HepG2 (cell line): ENCODE data around the gene DPP3. TPM values are rescaled to one million over a fixed set of nuclear protein-coding genes. Genes with fewer than 3 reads are reported as not detected.
A peak's percentile ranks its signal among the peaks of the same experiment; 100 is the strongest.

Source experiments
- AHR ChIP-seq: IDR thresholded peaks from 2 replicates; pipeline ENCODE4 v1.6.1; 2018; ENCODE audit warnings: missing genetic modification reagents, missing compliant biosample characterization
- ARID2 ChIP-seq: sonication (generic); formaldehyde crosslinking; IDR thresholded peaks from 2 replicates; pipeline ENCODE4 v1.8.1; 2022; ENCODE audit warnings: mild to moderate bottlenecking, missing genetic modification reagents, borderline replicate concordance
- FOXK1 ChIP-seq: sonication (generic); formaldehyde crosslinking; IDR thresholded peaks from 2 replicates; pipeline ENCODE4 v1.4.0; 2020; ENCODE audit warnings: low read depth, missing genetic modification reagents, borderline replicate concordance
- GABPB1 ChIP-seq: IDR thresholded peaks from 2 replicates; pipeline ENCODE4 v1.6.1; 2016; ENCODE audit warnings: mild to moderate bottlenecking, missing genetic modification reagents, moderate library complexity, missing compliant biosample characterization
- HHEX ChIP-seq: IDR thresholded peaks from 2 replicates; pipeline ENCODE4 v1.6.1; 2016; ENCODE audit warnings: control low read depth
- HIVEP1 ChIP-seq: sonication (generic); formaldehyde crosslinking; IDR thresholded peaks from 2 replicates; pipeline ENCODE4 v1.4.0; 2020; ENCODE audit warnings: mild to moderate bottlenecking, missing genetic modification reagents
- KLF6 ChIP-seq: IDR thresholded peaks from 2 replicates; pipeline ENCODE4 v1.8.0; 2016; ENCODE audit warnings: missing biosample characterization, missing genetic modification reagents
- NRL ChIP-seq: sonication (generic); formaldehyde crosslinking; IDR thresholded peaks from 2 replicates; pipeline ENCODE4 v1.5.0; 2020; ENCODE audit warnings: missing genetic modification reagents, mild to moderate bottlenecking, moderate library complexity, borderline replicate concordance
- POGK ChIP-seq: sonication (generic); formaldehyde crosslinking; conservative IDR thresholded peaks from 2 replicates; pipeline ENCODE4 v1.8.0; 2022; ENCODE audit warnings: mild to moderate bottlenecking, moderate library complexity, missing genetic modification reagents
- RARA ChIP-seq: IDR thresholded peaks from 2 replicates; pipeline ENCODE4 v1.6.1; 2016; ENCODE audit warnings: missing genetic modification reagents, missing compliant biosample characterization
- ZHX2 ChIP-seq, 2 experiments: sonication (generic) in 1 of 2; formaldehyde crosslinking in 1 of 2; IDR thresholded peaks; 2 replicates each; pipeline versions ENCODE4 v1.6.1 to v1.9.0; 2014 to 2022; ENCODE audit warnings: antibody characterized with exemption in 1 of 2, borderline replicate concordance in 1 of 2, inconsistent platforms in 1 of 2, low read depth in 1 of 2, missing genetic modification reagents in 1 of 2
- ZKSCAN1 ChIP-seq: fragments of 150-350 bp; IDR thresholded peaks from 2 replicates; pipeline ENCODE4 v1.6.1; 2014; ENCODE audit warnings: low read length
- ZNF10 ChIP-seq: sonication (generic); formaldehyde crosslinking; IDR thresholded peaks from 2 replicates; pipeline ENCODE4 v1.4.0; 2020; ENCODE audit warnings: mild to moderate bottlenecking, low read depth, missing genetic modification reagents, borderline replicate concordance
- ZNF264 ChIP-seq: sonication (generic); formaldehyde crosslinking; IDR thresholded peaks from 2 replicates; pipeline ENCODE4 v1.4.0; 2020; ENCODE audit warnings: missing genetic modification reagents
- ZNF614 ChIP-seq: IDR thresholded peaks from 2 replicates; pipeline ENCODE4 v1.6.1; 2018; ENCODE audit warnings: missing biosample characterization, missing genetic modification reagents, inconsistent platforms, borderline replicate concordance
- ZNF772 ChIP-seq: sonication (generic); formaldehyde crosslinking; IDR thresholded peaks from 2 replicates; pipeline ENCODE4 v1.5.0; 2020; ENCODE audit warnings: mild to moderate bottlenecking, missing genetic modification reagents
- ZNF788 ChIP-seq: sonication (generic); formaldehyde crosslinking; IDR thresholded peaks from 2 replicates; pipeline ENCODE4 v1.5.0; 2020; ENCODE audit warnings: mild to moderate bottlenecking, missing genetic modification reagents, borderline replicate concordance
- ZNF83 ChIP-seq: sonication (generic); formaldehyde crosslinking; IDR thresholded peaks from 2 replicates; pipeline ENCODE4 v1.4.0; 2020; ENCODE audit warnings: missing genetic modification reagents, mild to moderate bottlenecking, borderline replicate concordance
- ZUFSP ChIP-seq: sonication (generic); formaldehyde crosslinking; IDR thresholded peaks from 2 replicates; pipeline ENCODE4 v1.9.0; 2021; ENCODE audit warnings: missing genetic modification reagents, mild to moderate bottlenecking, borderline replicate concordance
- polyA plus RNA-seq, 8 experiments: library from polyadenylated mRNA; depleted of rRNA in 3 of 8; stranded (reverse) in 7 of 8; unstranded in 1 of 8; fragments of >200 nt; fragmentation: Illumina TruSeq in 4 of 8; extraction: Trizol in 4 of 8; gene quantifications; 2 replicates each; pipeline versions ENCODE4 v1.2.1 to v1.2.3, GENCODE V29; 2011 to 2016; ENCODE audit warnings: low read depth in 4 of 8, missing spikeins in 1 of 8, mixed read lengths in 1 of 8; ENCODE audit not compliant: insufficient read depth in 1 of 8
- total RNA-seq, 5 experiments: library from RNA; depleted of rRNA; stranded (reverse); fragments of >200 nt; fragmentation: Illumina TruSeq; extraction: Trizol; gene quantifications; 2 replicates each; pipeline ENCODE4 v1.2.3, GENCODE V29; 2016; ENCODE audit warnings: low read depth in 1 of 5

DPP3 gene
- total and polyA plus RNA-seq, 2 of the 13 experiments (the other 11 are each of a cell fraction or from before 2014, with no cell fraction given) = 38.4 to 59.8 TPM

- no peak; the same call in 1 of the 2 replicates for TF ChIP-seq ZNF614 (CRISPR knock-in tag)
- no peak for TF ChIP-seq ZUFSP (CRISPR knock-in tag)
- no peak for TF ChIP-seq ZNF264 (CRISPR knock-in tag)
- TF ChIP-seq ZNF788 = peak; percentile 87; the same call in 1 of the 2 replicates
- peak; percentile 32; the same call in 1 of the 2 replicates for TF ChIP-seq NRL (CRISPR knock-in tag)
- TF ChIP-seq FOXK1 (CRISPR knock-in tag) = 0 out of 2 replicates have a peak, but pooled peaks have one; percentile 54
- peak; percentile 89 for TF ChIP-seq ZNF772 (CRISPR knock-in tag)
- TF ChIP-seq GABPB1 (CRISPR knock-in tag) = peak; percentile 67
- no peak for TF ChIP-seq ZKSCAN1
- peak; percentile 50; the same call in 1 of the 2 replicates for TF ChIP-seq ARID2 (CRISPR knock-in tag)
- TF ChIP-seq AHR (CRISPR knock-in tag) = no peak
- TF ChIP-seq HHEX (CRISPR knock-in tag) = peak; percentile 47; the same call in 1 of the 2 replicates
- TF ChIP-seq ZNF83 (CRISPR knock-in tag) = no peak
- TF ChIP-seq ZNF10 (CRISPR knock-in tag) = no peak
- TF ChIP-seq ZHX2 (IDR thresholded peaks at IDR 0.05; ENCODE audit: low read depth) = peak; percentile 64
- no peak for TF ChIP-seq ZHX2 (CRISPR knock-in tag; IDR thresholded peaks at IDR 0.05; ENCODE audit: borderline replicate concordance)
- no peak for TF ChIP-seq POGK (CRISPR knock-in tag)
- peak; percentile 18; the same call in 1 of the 2 replicates for TF ChIP-seq RARA (CRISPR knock-in tag)
- TF ChIP-seq KLF6 (CRISPR knock-in tag) = peak; percentile 56; the same call in 1 of the 2 replicates
- TF ChIP-seq HIVEP1 (CRISPR knock-in tag) = no peak
These were observed 41.4 kb upstream of the DPP3 start, which contains the start of gene MRPL11 (continued) for GRCh38 chr11:66438504-66439466.
